ENCODE data around the gene TMEM132D. TPM values are rescaled to one million over a fixed set of nuclear protein-coding genes. Genes with fewer than 3 reads are reported as not detected.

TMEM132D gene
- total RNA-seq, 1 experiment from 2014 or later = not detected

GRCh38 chr12:129434790-129435189, 469.0 kb downstream of the TMEM132D start:
- ChIA-PET POLR2A (no interaction called here), CTCF (no interaction called here)
- Histone ChIP-seq H3K4me1 (ENCODE audit: control insufficient read depth, insufficient read depth, low read length) (no peaks in the 10 kb centered on the region), H3K9me3 (ENCODE audit: control insufficient read depth, insufficient read depth, low read depth, low read length) (no peaks in the 10 kb centered on the region), H3K27me3 (ENCODE audit: control insufficient read depth, insufficient read depth, low read length) (no peaks in the 10 kb centered on the region), H3K36me3 (ENCODE audit: control insufficient read depth, insufficient read depth, low read length) (no peaks in the 10 kb centered on the region), H3K4me3 (ENCODE audit: low read depth in 2 of 2, low read length in 2 of 2) (no peak overlapping the region), H3K27ac (ENCODE audit: low read length) (no peak overlapping the region)
- intact Hi-C loops (cut with micrococcal nuclease; ENCODE audit: unreplicated experiment) (no loop called here), in situ Hi-C loops (cut with HindIII; ENCODE audit: low pct_unique_long_range_greater_than_20kb, low sequenced_read_pairs) (no loop called here)
- DNase-seq (ENCODE audit: low read depth, low spot score) = no peak
- TF ChIP-seq CTCF (IDR thresholded peaks at IDR 0.05) (no peak), POLR2AphosphoS5 (IDR thresholded peaks at IDR 0.05; ENCODE audit: low read depth, low read length) (no peak), SIN3A (IDR thresholded peaks at IDR 0.05; ENCODE audit: borderline replicate concordance, insufficient read depth, low read depth, low read length) (no peak), TCF7L2 (IDR thresholded peaks at IDR 0.05; ENCODE audit: low read depth, low read length) (no peak), REST (IDR thresholded peaks at IDR 0.05; ENCODE audit: insufficient read depth in 1 of 2, low read depth in 2 of 2, low read length in 1 of 2) (no peak)
- no TSS peak for BruUV-seq (replicated peaks)
- ATAC-seq = no peak

- H3K4me3 ChIP-seq (ENCODE audit: low read depth in 2 of 2, low read length in 2 of 2) = no peak overlapping the region
- BruUV-seq (replicated peaks) = no TSS peak
- no peak overlapping the region for H3K27ac ChIP-seq (ENCODE audit: low read length)
- no peaks in the 10 kb centered on the region for H3K36me3 ChIP-seq (ENCODE audit: control insufficient read depth, insufficient read depth, low read length)
- in situ Hi-C loops (cut with HindIII; ENCODE audit: low pct_unique_long_range_greater_than_20kb, low sequenced_read_pairs) = no loop called here
- no peak for ATAC-seq
- POLR2A ChIA-PET = no interaction called here
- intact Hi-C loops (cut with micrococcal nuclease; ENCODE audit: unreplicated experiment) = no loop called here
- no peaks in the 10 kb centered on the region for H3K4me1 ChIP-seq (ENCODE audit: control insufficient read depth, insufficient read depth, low read length)
- no peaks in the 10 kb centered on the region for H3K27me3 ChIP-seq (ENCODE audit: control insufficient read depth, insufficient read depth, low read length)
- CTCF ChIA-PET = no interaction called here
- H3K9me3 ChIP-seq (ENCODE audit: control insufficient read depth, insufficient read depth, low read depth, low read length) = no peaks in the 10 kb centered on the region
- no peak for TF ChIP-seq TCF7L2 (IDR thresholded peaks at IDR 0.05; ENCODE audit: low read depth, low read length)
- no peak for TF ChIP-seq POLR2AphosphoS5 (IDR thresholded peaks at IDR 0.05; ENCODE audit: low read depth, low read length)
- no peak for TF ChIP-seq CTCF (IDR thresholded peaks at IDR 0.05)
- no peak for TF ChIP-seq SIN3A (IDR thresholded peaks at IDR 0.05; ENCODE audit: borderline replicate concordance, insufficient read depth, low read depth, low read length)
- no peak for TF ChIP-seq REST (IDR thresholded peaks at IDR 0.05; ENCODE audit: insufficient read depth in 1 of 2, low read depth in 2 of 2, low read length in 1 of 2)
- no peak for DNase-seq (ENCODE audit: low read depth, low spot score)
These were observed 475.4 kb downstream of the TMEM132D start for GRCh38 chr12:129428240-129428936.
